Hematopoietic multipotent progenitor cell treated with erythropoietin and hydrocortisone succinate and interleukin-3 and kit ligand, for 4 days (in vitro differentiated cells): ENCODE measurements around the gene ZFX.
"Not testable (repeated sequence)": the region's sequence is repeated elsewhere in the genome, so short reads cannot be mapped to it uniquely, and the experiment has no call there.

ENCODE experiments used
- DNase-seq: peaks from one replicate; pipeline ENCODE4 v3.0.0-alpha.2; 2015

Gene ZFX

GRCh38 chrX:24153178-24153795, 3.8 kb downstream of the ZFX start:
- peak; percentile 30 for DNase-seq

- no peak for DNase-seq
These were observed 4.3 kb downstream of the ZFX start for GRCh38 chrX:24153796-24154189.

GRCh38 chrX:24154490-24155034, 5.0 kb downstream of the ZFX start:
- no peak for DNase-seq

- not testable (repeated sequence) for DNase-seq
These were observed 6.2 kb downstream of the ZFX start for GRCh38 chrX:24155747-24156146.

- no peak for DNase-seq
These were observed 6.6 kb downstream of the ZFX start for GRCh38 chrX:24156177-24156576.

GRCh38 chrX:24158881-24159280, 9.4 kb downstream of the ZFX start:
- DNase-seq, result no peak

- DNase-seq, result no peak
These were observed 16.5 kb downstream of the ZFX start for GRCh38 chrX:24166078-24166477.

- peak; percentile 61 for DNase-seq
These were observed 18.4 kb downstream of the ZFX start for GRCh38 chrX:24167719-24168472.

GRCh38 chrX:24168807-24169206, 19.3 kb downstream of the ZFX start:
- DNase-seq, result no peak

- no peak for DNase-seq
These were observed 19.7 kb downstream of the ZFX start for GRCh38 chrX:24169211-24169610.

- DNase-seq, result no peak
These were observed 23.8 kb downstream of the ZFX start for GRCh38 chrX:24173115-24173847.

GRCh38 chrX:24175276-24175675, 25.7 kb downstream of the ZFX start:
- no peak for DNase-seq

GRCh38 chrX:24178441-24178840, 28.9 kb downstream of the ZFX start:
- no peak for DNase-seq

- no peak for DNase-seq
These were observed 34.5 kb downstream of the ZFX start for GRCh38 chrX:24184018-24184417.

- DNase-seq, result no peak
These were observed 37.0 kb downstream of the ZFX start for GRCh38 chrX:24186483-24186882.

GRCh38 chrX:24186986-24187385, 37.5 kb downstream of the ZFX start:
- no peak for DNase-seq

GRCh38 chrX:24189490-24189889, 40.0 kb downstream of the ZFX start:
- DNase-seq, result no peak

GRCh38 chrX:24190500-24191156, 41.1 kb downstream of the ZFX start:
- peak; percentile 17 for DNase-seq

GRCh38 chrX:24196509-24196908, 47.0 kb downstream of the ZFX start:
- DNase-seq, result no peak

GRCh38 chrX:24198101-24198500, 48.6 kb downstream of the ZFX start:
- DNase-seq, result no peak

- DNase-seq, result no peak
These were observed 50.6 kb downstream of the ZFX start for GRCh38 chrX:24200133-24200532.

- no peak for DNase-seq
These were observed 51.7 kb downstream of the ZFX start for GRCh38 chrX:24201216-24201615.

- no peak for DNase-seq
These were observed 53.0 kb downstream of the ZFX start for GRCh38 chrX:24202465-24203031.
